Measurements from ENCODE around the gene CDHR5. TPM values are rescaled to one million over a fixed set of nuclear protein-coding genes. Genes with fewer than 3 reads are reported as not detected.
"Not testable (repeated sequence)": the region's sequence is repeated elsewhere in the genome, so short reads cannot be mapped to it uniquely, and the experiment has no call there.

Gene CDHR5
- total RNA-seq, 1 donor, result not detected

GRCh38 chr11:577611-577894, 47.2 kb downstream of the CDHR5 start:
- no peak for DNase-seq (ENCODE audit: low read depth)
- peak overlapping the region; percentile 98 for H3K4me3 ChIP-seq (ENCODE audit: low read depth, low read length)
- TF ChIP-seq CTCF (IDR thresholded peaks at IDR 0.05; ENCODE audit: insufficient read depth, low read length), result no peak

GRCh38 chr11:576811-577610, 47.7 kb downstream of the CDHR5 start:
- DNase-seq (ENCODE audit: low read depth), result no peak
- no peak for TF ChIP-seq CTCF (IDR thresholded peaks at IDR 0.05; ENCODE audit: insufficient read depth, low read length)
- H3K4me3 ChIP-seq (ENCODE audit: low read depth, low read length), result peak overlapping the region; percentile 98

- peak within 1 kb of the TSS; percentile 98 for H3K4me3 ChIP-seq (ENCODE audit: low read depth, low read length)
- peak; percentile 95 for DNase-seq (ENCODE audit: low read depth)
- TF ChIP-seq CTCF (IDR thresholded peaks at IDR 0.05; ENCODE audit: insufficient read depth, low read length), result no peak
These were observed 48.6 kb downstream of the CDHR5 start, which contains the start of gene PHRF1 for GRCh38 chr11:575996-576768. PHRF1 (plus strand) TSS chr11:576470; CDS start chr11:581513, 5,043 bp downstream.

GRCh38 chr11:575313-575995, 49.3 kb downstream of the CDHR5 start:
- no peak for DNase-seq (ENCODE audit: low read depth)
- TF ChIP-seq CTCF (IDR thresholded peaks at IDR 0.05; ENCODE audit: insufficient read depth, low read length), result no peak

GRCh38 chr11:574632-575312, 50.0 kb downstream of the CDHR5 start:
- H3K4me3 ChIP-seq (ENCODE audit: low read depth, low read length), result peak overlapping the region; percentile 72
- no peak for TF ChIP-seq CTCF (IDR thresholded peaks at IDR 0.05; ENCODE audit: insufficient read depth, low read length)
- DNase-seq (ENCODE audit: low read depth), result no peak

More at GRCh38 chr11:575313-575995, 49.3 kb downstream of the CDHR5 start:
- peak overlapping the region; percentile 72 for H3K4me3 ChIP-seq (ENCODE audit: low read depth, low read length)

- DNase-seq (ENCODE audit: low read depth), result not testable (repeated sequence)
These were observed 50.7 kb downstream of the CDHR5 start for GRCh38 chr11:574031-574570.

More at GRCh38 chr11:574031-574570, 50.7 kb downstream of the CDHR5 start:
- not testable (repeated sequence) for H3K4me3 ChIP-seq (ENCODE audit: low read depth, low read length)
